Keratinocyte (primary cell): ENCODE results near the gene WNT1. TPM values are rescaled to one million over a fixed set of nuclear protein-coding genes. Genes with fewer than 3 reads are reported as not detected.

ENCODE experiments used
- DNase-seq: peaks from one replicate; pipeline ENCODE4 v3.0.0-alpha.2; 2011; ENCODE audit warnings: low read depth, missing footprints, low spot score
- FAIRE-seq: peaks from 2 replicates; lab custom pipeline; 2011; peaks lifted over from hg19 to GRCh38; lab: Jason Lieb, UNC
- H2AFZ ChIP-seq: 2 replicates; pipeline ENCODE4 v1.6.0; 2012; ENCODE audit warnings: low read length, control low read depth, inconsistent platforms; ENCODE audit not compliant: control insufficient read depth
- H3K27ac ChIP-seq: 2 replicates; pipeline ENCODE4 v1.5.1; 2011; ENCODE audit warnings: low read length; ENCODE audit not compliant: control insufficient read depth, insufficient read depth
- H3K27me3 ChIP-seq: 3 replicates; pipeline ENCODE4 v1.6.0; 2011; ENCODE audit warnings: low read length; ENCODE audit not compliant: control insufficient read depth, insufficient read depth; ENCODE audit errors: extremely low read depth
- H3K36me3 ChIP-seq, 2 experiments: 2 replicates in 1 of 2; 3 replicates in 1 of 2; pipeline ENCODE4 v1.5.1; 2011; ENCODE audit warnings: low read length in 2 of 2, mild to moderate bottlenecking in 1 of 2; ENCODE audit not compliant: control insufficient read depth in 2 of 2, insufficient read depth in 2 of 2; ENCODE audit errors: extremely low read depth in 1 of 2
- H3K4me1 ChIP-seq: 3 replicates; pipeline ENCODE4 v1.5.1; 2011; ENCODE audit warnings: low read length; ENCODE audit not compliant: control insufficient read depth, insufficient read depth; ENCODE audit errors: extremely low read depth
- H3K4me2 ChIP-seq: 3 replicates; pipeline ENCODE4 v1.6.0; 2011; ENCODE audit warnings: low read depth, low read length; ENCODE audit not compliant: control insufficient read depth, insufficient read depth; ENCODE audit errors: extremely low read depth
- H3K4me3 ChIP-seq, 3 experiments: fragments of 200-600 bp in 1 of 3; sonication (generic) in 1 of 3; 2 replicates in 2 of 3; 3 replicates in 1 of 3; pipeline ENCODE4 v1.5.1; 2011 to 2016; ENCODE audit warnings: low read length in 3 of 3, mild to moderate bottlenecking in 3 of 3, control low read depth in 2 of 3, inconsistent platforms in 1 of 3, low read depth in 1 of 3, mixed read lengths in 1 of 3, mixed run types in 1 of 3, moderate library complexity in 1 of 3; ENCODE audit not compliant: control insufficient read depth in 2 of 3, insufficient read depth in 2 of 3; ENCODE audit errors: extremely low read depth in 1 of 3
- H3K79me2 ChIP-seq: 2 replicates; pipeline ENCODE4 v1.6.0; 2012; ENCODE audit warnings: low read length; ENCODE audit not compliant: control insufficient read depth, insufficient read depth
- H3K9ac ChIP-seq: 3 replicates; pipeline ENCODE4 v1.6.0; 2011; ENCODE audit warnings: low read length; ENCODE audit not compliant: control insufficient read depth, insufficient read depth; ENCODE audit errors: extremely low read depth
- H3K9me1 ChIP-seq: 3 replicates; pipeline ENCODE4 v1.6.0; 2011; ENCODE audit warnings: low read length; ENCODE audit not compliant: control insufficient read depth, insufficient read depth; ENCODE audit errors: extremely low read depth
- H3K9me3 ChIP-seq: 2 replicates; pipeline ENCODE4 v1.5.1; 2012; ENCODE audit warnings: low read depth, low read length; ENCODE audit not compliant: control insufficient read depth
- H4K20me1 ChIP-seq: 3 replicates; pipeline ENCODE4 v1.6.0; 2011; ENCODE audit warnings: low read length; ENCODE audit not compliant: control insufficient read depth, insufficient read depth; ENCODE audit errors: extremely low read depth
- CTCF ChIP-seq, 3 experiments: IDR thresholded peaks in 1 of 3; conservative IDR thresholded peaks in 1 of 3; optimal IDR thresholded peaks in 1 of 3; 2 replicates in 2 of 3; 3 replicates in 1 of 3; pipeline versions ENCODE3 to v1.5.1; 2011; ENCODE audit warnings: low read length in 3 of 3, mild to moderate bottlenecking in 3 of 3, moderate library complexity in 2 of 3, control low read depth in 1 of 3, inconsistent platforms in 1 of 3; ENCODE audit not compliant: insufficient read depth in 2 of 3; ENCODE audit errors: extremely low read depth in 1 of 3
- EZH2 ChIP-seq: IDR thresholded peaks from one replicate; pipeline ENCODE4 v1.6.1; 2012; ENCODE audit warnings: inconsistent platforms, mild to moderate bottlenecking, low read length, moderate library complexity
- dilution Hi-C: fragments of 300-500 bp; cut with MboI; formaldehyde crosslinking; loops from one replicate; pipeline ENCODE4 v1.7.0; 2020; ENCODE audit warnings: low sequenced_read_pairs; ENCODE audit not compliant: extremely low pct_ligation_motif_present
- polyA plus RNA-seq, 5 experiments: library from polyadenylated mRNA; depleted of rRNA in 3 of 5; stranded (reverse) in 3 of 5; stranded (forward) in 1 of 5; unstranded in 1 of 5; fragments of >200 nt; gene quantifications; 1 replicate in 1 of 5; 2 replicates in 3 of 5; 3 replicates in 1 of 5; pipeline versions ENCODE4 v1.2.1 to v1.2.3, GENCODE V29; 2011 to 2012; ENCODE audit warnings: missing spikeins in 2 of 5, low read depth in 1 of 5, low replicate concordance in 1 of 5

The WNT1 gene
- polyA plus RNA-seq, 1 donor (not counting 4 experiments of a cell fraction or from before 2014, with no cell fraction given): not detected

- no peaks in the 10 kb centered on the region for H3K36me3 ChIP-seq
- FAIRE-seq (no peak), DNase-seq (no peak)
- no peak overlapping the region for H3K4me2 ChIP-seq
- H3K27ac ChIP-seq: no peak overlapping the region
- peaks cover 28% of the 10 kb centered on the region for H3K4me1 ChIP-seq
- H3K79me2 ChIP-seq: no peaks in the 10 kb centered on the region
- TF ChIP-seq CTCF (optimal IDR thresholded peaks at IDR 0.05 in 1 of 3, IDR thresholded peaks at IDR 0.05 in 1 of 3, conservative IDR thresholded peaks at IDR 0.05 in 1 of 3; ENCODE audit: extremely low read depth in 1 of 3, insufficient read depth in 2 of 3, low read length in 3 of 3): no peak
- no peak for TF ChIP-seq EZH2
- H4K20me1 ChIP-seq: no peaks in the 10 kb centered on the region
- dilution Hi-C loops: no loop called here
- no peaks in the 10 kb centered on the region for H3K9me1 ChIP-seq
- H3K9ac ChIP-seq: no peak overlapping the region
- H3K9me3 ChIP-seq: no peaks in the 10 kb centered on the region
- no peak overlapping the region for H3K4me3 ChIP-seq
- no peak overlapping the region for H2AFZ ChIP-seq
- peaks cover 64% of the 10 kb centered on the region for H3K27me3 ChIP-seq
These were observed 4.6 kb upstream of the WNT1 start for GRCh38 chr12:48973531-48973930.

DNA sequence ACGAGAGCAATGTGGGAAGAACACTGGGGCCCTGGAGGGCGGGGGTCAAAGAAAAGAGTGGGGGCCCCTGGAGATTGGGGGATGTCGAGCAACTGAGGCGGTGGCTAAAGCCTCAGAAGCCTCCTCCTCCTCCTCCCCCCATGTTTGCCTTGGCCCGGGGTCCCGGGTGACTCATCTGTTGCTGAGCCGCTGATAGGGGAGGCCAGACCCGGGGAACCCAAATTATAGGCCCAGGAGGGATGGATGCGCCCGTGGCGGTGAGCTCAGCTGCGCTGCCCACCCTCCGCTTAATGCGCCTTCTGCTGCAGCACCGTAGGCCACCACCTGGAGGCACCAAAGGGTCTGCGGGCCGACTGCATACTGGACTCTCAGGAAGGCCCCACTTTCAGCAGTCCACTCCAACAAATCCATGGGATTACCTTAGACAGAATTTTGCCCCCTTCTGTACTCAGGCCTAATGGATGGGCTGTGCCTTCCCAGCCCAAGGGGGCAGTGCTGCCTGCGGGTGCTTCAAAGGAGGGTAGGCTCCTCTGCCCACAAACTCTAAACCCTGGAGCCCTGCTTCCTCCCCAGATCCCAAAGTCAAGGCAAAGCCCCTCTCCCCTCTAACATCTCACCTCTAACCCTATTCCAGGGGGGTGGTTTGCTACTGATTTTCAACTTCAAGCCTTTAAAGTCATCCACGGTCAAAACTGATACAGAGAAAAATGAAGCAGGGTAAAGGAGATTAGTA, 4.0 kb upstream of the WNT1 start:
- FAIRE-seq: no peak

More for the DNA sequence above, 4.0 kb upstream of the WNT1 start:
- Histone ChIP-seq H3K9me3 (no peaks in the 10 kb centered on the region), H3K4me1 (peaks cover 26% of the 10 kb centered on the region), H3K4me3 (no peak overlapping the region), H3K36me3 (no peaks in the 10 kb centered on the region), H3K9ac (no peak overlapping the region), H3K4me2 (no peak overlapping the region), H3K27ac (no peak overlapping the region), H3K27me3 (peaks cover 70% of the 10 kb centered on the region), H3K79me2 (no peaks in the 10 kb centered on the region), H3K9me1 (no peaks in the 10 kb centered on the region), H2AFZ (no peak overlapping the region), H4K20me1 (no peaks in the 10 kb centered on the region)
- DNase-seq: no peak
- dilution Hi-C loops: no loop called here
- peak; percentile 35 to 57 (median 47) for TF ChIP-seq CTCF (optimal IDR thresholded peaks at IDR 0.05 in 1 of 3, IDR thresholded peaks at IDR 0.05 in 1 of 3, conservative IDR thresholded peaks at IDR 0.05 in 1 of 3; ENCODE audit: extremely low read depth in 1 of 3, insufficient read depth in 2 of 3, low read length in 3 of 3)
- TF ChIP-seq EZH2: no peak
